HepG2 (cell line): Measurements from ENCODE around the gene CTXN1. TPM values are rescaled to one million over a fixed set of nuclear protein-coding genes. Genes with fewer than 3 reads are reported as not detected.
A peak's percentile ranks its signal among the peaks of the same experiment; 100 is the strongest.

ENCODE experiments used
- ATAC-seq: fragments of 200-7000 bp; cut with Tn5 transposase; 3 replicates; pipeline ENCODE4 v1.9.1; 2020; ENCODE audit warnings: mild to moderate bottlenecking, moderate library complexity
- Bru-seq: library from RNA; stranded (reverse); fragments of 400-500 nt; gene quantifications from one replicate; lab custom pipeline; 2021; lab: Mats Ljungman, UMichigan
- BruChase-seq, 2 experiments: library from RNA; stranded (reverse); fragments of 400-500 nt; gene quantifications; one replicate each; lab custom pipeline; 2021; lab: Mats Ljungman, UMichigan
- BruUV-seq: library from RNA; stranded (reverse); fragments of 400-500 nt; replicated peaks from 2 replicates; lab custom pipeline; 2021; lab: Mats Ljungman, UMichigan
- CTCF ChIA-PET: fragments of 300-600 bp; formaldehyde crosslinking; extraction: SDS; loops from one replicate; lab custom pipeline; 2021; ENCODE audit warnings: low total read pairs, inconsistent platforms, low intra/inter-chr PET ratio; lab: Yijun Ruan, JAX
- POLR2A ChIA-PET: fragments of 350-600 bp; sonication (Branson Sonifier 250); formaldehyde crosslinking; loops from one replicate; lab custom pipeline; 2020; ENCODE audit warnings: antibody characterized with exemption, inconsistent platforms; lab: Yijun Ruan, JAX
- DNase-seq: peaks from one replicate; pipeline ENCODE4 v3.0.0-alpha.2; 2015; ENCODE audit warnings: low spot score
- FAIRE-seq: peaks from 3 replicates; lab custom pipeline; 2011; peaks lifted over from hg19 to GRCh38; lab: Jason Lieb, UNC
- H2AFZ ChIP-seq: one replicate; pipeline ENCODE4 v1.6.1; 2011; ENCODE audit warnings: low read length, inconsistent platforms
- H3K27ac ChIP-seq: fragments of 300-600 bp; 3 replicates; pipeline ENCODE4 v1.8.0; 2011; ENCODE audit warnings: mixed run types, mild to moderate bottlenecking, mixed read lengths, low read length, inconsistent platforms; ENCODE audit not compliant: insufficient read depth; ENCODE audit errors: extremely low read length
- H3K27me3 ChIP-seq, 2 experiments: fragments of 200-600 bp in 1 of 2; 2 replicates in 1 of 2; 3 replicates in 1 of 2; pipeline versions ENCODE4 v1.6.0 to v1.8.0; 2011; ENCODE audit warnings: low read length in 2 of 2, mild to moderate bottlenecking in 2 of 2, moderate library complexity in 2 of 2, inconsistent platforms in 1 of 2; ENCODE audit not compliant: insufficient read depth in 2 of 2, control insufficient read depth in 1 of 2
- H3K36me3 ChIP-seq, 2 experiments: fragments of 200-600 bp in 1 of 2; replicated peaks in 1 of 2; 2 replicates in 1 of 2; 3 replicates in 1 of 2; pipeline versions ENCODE4 v1.5.1 to v1.8.0; 2011; ENCODE audit warnings: low read length in 2 of 2, inconsistent platforms in 1 of 2; ENCODE audit not compliant: insufficient read depth in 2 of 2, control insufficient read depth in 1 of 2
- H3K4me1 ChIP-seq: 2 replicates; pipeline ENCODE4 v1.5.1; 2012; ENCODE audit warnings: low read length, inconsistent platforms; ENCODE audit not compliant: insufficient read depth
- H3K4me2 ChIP-seq: 2 replicates; pipeline ENCODE4 v1.6.0; 2011; ENCODE audit warnings: low read depth, low read length, inconsistent platforms
- H3K4me3 ChIP-seq, 3 experiments: fragments of 200-600 bp in 1 of 3; sonication (generic), shearing (Covaris generic) in 1 of 3; replicated peaks in 1 of 3; 2 replicates each; pipeline ENCODE4 v1.5.1; 2011 to 2016; ENCODE audit warnings: low read length in 3 of 3, inconsistent platforms in 2 of 3, low read depth in 2 of 3, mild to moderate bottlenecking in 2 of 3, control low read depth in 1 of 3, mixed read lengths in 1 of 3; ENCODE audit not compliant: insufficient read depth in 1 of 3
- H3K79me2 ChIP-seq: one replicate; pipeline ENCODE4 v1.6.1; 2011; ENCODE audit warnings: low read length, inconsistent platforms; ENCODE audit not compliant: insufficient read depth
- H3K9ac ChIP-seq: 2 replicates; pipeline ENCODE4 v1.6.0; 2011; ENCODE audit warnings: mild to moderate bottlenecking, low read depth, low read length, inconsistent platforms; ENCODE audit not compliant: insufficient read depth
- H3K9me3 ChIP-seq: 2 replicates; pipeline ENCODE4 v1.5.1; 2012; ENCODE audit warnings: mild to moderate bottlenecking, low read length
- H4K20me1 ChIP-seq: 2 replicates; pipeline ENCODE4 v1.6.0; 2011; ENCODE audit warnings: inconsistent platforms, mild to moderate bottlenecking, low read length, moderate library complexity; ENCODE audit not compliant: insufficient read depth
- HMGXB3 ChIP-seq: sonication (generic); formaldehyde crosslinking; IDR thresholded peaks from 2 replicates; pipeline ENCODE4 v1.4.0; 2020; ENCODE audit warnings: missing genetic modification reagents, borderline replicate concordance
- KAT7 ChIP-seq: IDR thresholded peaks from 2 replicates; pipeline ENCODE4 v1.6.1; 2018; ENCODE audit warnings: borderline replicate concordance, missing compliant biosample characterization
- KDM2A ChIP-seq: sonication (generic); formaldehyde crosslinking; IDR thresholded peaks from 2 replicates; pipeline ENCODE4 v1.4.0; 2020; ENCODE audit warnings: low read depth, missing genetic modification reagents, borderline replicate concordance
- POLR2A ChIP-seq, 2 experiments: IDR thresholded peaks; 2 replicates each; pipeline ENCODE4 v1.6.1; 2011; ENCODE audit warnings: low read depth in 2 of 2, low read length in 2 of 2, mild to moderate bottlenecking in 1 of 2, moderate library complexity in 1 of 2; ENCODE audit not compliant: insufficient read depth in 1 of 2
- RAD21 ChIP-seq: fragments of 450-650 bp; formaldehyde crosslinking; IDR thresholded peaks from 2 replicates; pipeline ENCODE4 v1.5.0; 2020; ENCODE audit warnings: mild to moderate bottlenecking
- RBFOX2 ChIP-seq: fragments of 200-400 bp; formaldehyde crosslinking; IDR thresholded peaks from 2 replicates; pipeline ENCODE4 v1.6.1; 2017; ENCODE audit warnings: low read depth, mild to moderate bottlenecking, low read length
- RBM22 ChIP-seq: fragments of 200-400 bp; formaldehyde crosslinking; optimal IDR thresholded peaks from 2 replicates; pipeline ENCODE3; 2017; ENCODE audit warnings: mild to moderate bottlenecking, low read length, moderate library complexity
- RFX3 ChIP-seq: IDR thresholded peaks from 2 replicates; pipeline ENCODE4 v1.6.1; 2016; ENCODE audit warnings: missing biosample characterization, missing genetic modification reagents
- ZBTB38 ChIP-seq: sonication (generic); formaldehyde crosslinking; IDR thresholded peaks from 2 replicates; pipeline ENCODE4 v1.5.1; 2020; ENCODE audit warnings: mild to moderate bottlenecking, missing genetic modification reagents
- ZFP91 ChIP-seq: sonication (generic); formaldehyde crosslinking; IDR thresholded peaks from 2 replicates; pipeline ENCODE4 v1.9.0; 2022; ENCODE audit warnings: missing genetic modification reagents, mild to moderate bottlenecking, borderline replicate concordance
- WGBS: methylation state at CpG from one replicate; pipeline ENCODE4 v1.1.6; 2017; ENCODE audit warnings: low lambda C conversion rate; 5-methylcytosine and 5-hydroxymethylcytosine counted together
- in situ Hi-C: cut with HindIII; loops from 2 replicates; pipeline ENCODE4 v1.10.0; 2017; ENCODE audit warnings: low pct_unique_long_range_greater_than_20kb; ENCODE audit not compliant: extremely low pct_ligation_motif_present
- intact Hi-C: fragments of 100-400 bp; cut with micrococcal nuclease; formaldehyde crosslinking; loops from one replicate; pipeline ENCODE4 v1.10.0; 2022; ENCODE audit not compliant: unreplicated experiment
- long read RNA-seq, 2 experiments: library from RNA in 1 of 2; library from polyadenylated mRNA in 1 of 2; stranded (forward) in 1 of 2; unstranded in 1 of 2; transcript quantifications; one replicate each; pipeline ENCODE4 v2.0.0, GENCODE V29; 2019 to 2022
- polyA minus RNA-seq, 3 experiments: library from RNA; depleted of rRNA, polyadenylated mRNA; stranded (reverse); fragments of >200 nt; gene quantifications; 2 replicates each; pipeline ENCODE4 v1.2.3, GENCODE V29; 2011; ENCODE audit warnings: low replicate concordance in 1 of 3
- polyA plus RNA-seq, 8 experiments: library from polyadenylated mRNA; depleted of rRNA in 3 of 8; stranded (reverse) in 7 of 8; unstranded in 1 of 8; fragments of >200 nt; fragmentation: Illumina TruSeq in 4 of 8; extraction: Trizol in 4 of 8; gene quantifications; 2 replicates each; pipeline versions ENCODE4 v1.2.1 to v1.2.3, GENCODE V29; 2011 to 2016; ENCODE audit warnings: low read depth in 4 of 8, missing spikeins in 1 of 8, mixed read lengths in 1 of 8; ENCODE audit not compliant: insufficient read depth in 1 of 8
- total RNA-seq, 5 experiments: library from RNA; depleted of rRNA; stranded (reverse); fragments of >200 nt; fragmentation: Illumina TruSeq; extraction: Trizol; gene quantifications; 2 replicates each; pipeline ENCODE4 v1.2.3, GENCODE V29; 2016; ENCODE audit warnings: low read depth in 1 of 5

Gene CTXN1
- total RNA-seq (2016; rRNA removed; fragmentation: Illumina TruSeq; extraction: Trizol) (0.11 and 0.36 TPM in 2 replicates), polyA plus RNA-seq (2011; rRNA removed) (0.12 TPM in 1 of 2 replicates, not detected in the other), polyA minus RNA-seq (2011; rRNA and poly(A)+ RNA removed; ENCODE audit: low replicate concordance) (0.12 and 1.4 TPM in 2 replicates), Bru-seq, nascent RNA (percentile 28 among the genes with signal in this experiment), BruChase-seq, experiment 1, labeled RNA remaining after a 6-hour chase (percentile 40 among the genes with signal in this experiment), BruChase-seq, experiment 2, labeled RNA remaining after a 2-hour chase (percentile 29 among the genes with signal in this experiment)
- total RNA-seq (2016; cell fraction: cytosol; rRNA removed; fragmentation: Illumina TruSeq; extraction: Trizol; ENCODE audit: low read depth), result 0.35 and 0.71 TPM in 2 replicates
- 0.15 and 0.26 TPM in 2 replicates for total RNA-seq (2016; cell fraction: insoluble cytoplasmic fraction; rRNA removed; fragmentation: Illumina TruSeq; extraction: Trizol)
- total RNA-seq (2016; cell fraction: membrane; rRNA removed; fragmentation: Illumina TruSeq; extraction: Trizol), result 0.71 and 0.83 TPM in 2 replicates
- total RNA-seq (2016; cell fraction: nucleus; rRNA removed; fragmentation: Illumina TruSeq; extraction: Trizol), result not detected in 2 replicates
- polyA plus RNA-seq (2011; cell fraction: cytosol; rRNA removed), result 0.09 and 0.27 TPM in 2 replicates
- polyA plus RNA-seq (2011; cell fraction: nucleus; rRNA removed), result 0.13 and 0.17 TPM in 2 replicates
- polyA plus RNA-seq (2012), result not detected in 2 replicates
- 4.0 and 4.4 TPM in 2 replicates for polyA plus RNA-seq (2016; cell fraction: cytosol; fragmentation: Illumina TruSeq; extraction: Trizol; ENCODE audit: low read depth)
- polyA plus RNA-seq (2016; cell fraction: insoluble cytoplasmic fraction; fragmentation: Illumina TruSeq; extraction: Trizol; ENCODE audit: low read depth), result 1.2 and 1.6 TPM in 2 replicates
- 3.9 and 4.4 TPM in 2 replicates for polyA plus RNA-seq (2016; cell fraction: membrane; fragmentation: Illumina TruSeq; extraction: Trizol; ENCODE audit: low read depth)
- polyA plus RNA-seq (2016; cell fraction: nucleus; fragmentation: Illumina TruSeq; extraction: Trizol; ENCODE audit: insufficient read depth, low read depth), result 0.75 and 1.4 TPM in 2 replicates
- 0.62 TPM in 1 of 2 replicates, not detected in the other for polyA minus RNA-seq (2011; cell fraction: cytosol; rRNA and poly(A)+ RNA removed)
- polyA minus RNA-seq (2011; cell fraction: nucleus; rRNA and poly(A)+ RNA removed), result 0.39 TPM in 1 of 2 replicates, not detected in the other
- long read RNA-seq, experiment 1, result 0 reads
- long read RNA-seq, experiment 2, transcript CTXN1-201 (2 exons, 1,274 nt), result major isoform, 8 of 9 reads
- long read RNA-seq, experiment 2, partial matches to known transcripts, result 1 of 9 reads
- long read RNA-seq, experiment 2, other reads (novel, unspliced or antisense), result 0 of 9 reads

- Histone ChIP-seq H3K9ac (no peak within 1 kb of the TSS), H3K4me1 (peaks cover 4% of the 10 kb centered on the region)
- TF ChIP-seq RBFOX2 (peak; percentile 29; the same call in 1 of the 2 replicates), KDM2A (peak; percentile 55; the same call in 1 of the 2 replicates), RBM22 (peak; percentile 69), KAT7 (no peak), POLR2A (IDR thresholded peaks at IDR 0.05; ENCODE audit: insufficient read depth in 1 of 2, low read depth in 2 of 2, low read length in 2 of 2) (peak in 1 of 2 experiments; percentile 15; a peak in 1 of 4 replicates), HMGXB3 (CRISPR knock-in tag) (no peak), RAD21 (0 out of 2 replicates have a peak, but pooled peaks have one; percentile 20), ZBTB38 (peak; percentile 40; the same call in 1 of the 2 replicates), ZFP91 (0 out of 2 replicates have a peak, but pooled peaks have one; percentile 28), RFX3 (CRISPR knock-in tag) (0 out of 2 replicates have a peak, but pooled peaks have one; percentile 35)
Observed at GRCh38 chr19:7926021-7926726, at the start of gene CTXN1. TSS of gene CTXN1 (minus strand) at chr19:7926135. CDS start at chr19:7925538, 597 bp downstream.

More at GRCh38 chr19:7926021-7926726, at the start of gene CTXN1:
- H3K27me3 ChIP-seq, result no peaks in the 10 kb centered on the region
- 89% methylated on average over 13 of the region's 65 CpGs for WGBS
- H3K9me3 ChIP-seq, result no peaks in the 10 kb centered on the region
- FAIRE-seq (no peak), ATAC-seq (peak; percentile 7; the same call in 2 of the 3 replicates), DNase-seq (no peak)
- POLR2A ChIA-PET, result no interaction called here
- peak within 1 kb of the TSS in 1 of 3 experiments; percentile 55; a peak in 1 of 6 replicates for H3K4me3 ChIP-seq
- no peak within 1 kb of the TSS for H2AFZ ChIP-seq
- H3K36me3 ChIP-seq, result peaks cover 6 to 19% of the 10 kb centered on the region in 2 experiments; a peak in 4 of 5 replicates
- intact Hi-C loops (no loop called here), in situ Hi-C loops (no loop called here)
- no peaks in the 10 kb centered on the region for H3K79me2 ChIP-seq
- peak within 1 kb of the TSS; percentile 57 for H3K4me2 ChIP-seq
- CTCF ChIA-PET, result interaction anchor here (2.7 kb wide), 1 partner anchor 73 kb away, joined by 28 read pairs; no protein-coding TSS in a partner anchor
- BruUV-seq, result no TSS peak
- 0 out of 2 replicates have a peak, but pooled peaks cover under 1% of the 10 kb centered on the region for H4K20me1 ChIP-seq
- H3K27ac ChIP-seq, result no peak within 1 kb of the TSS
